Esophagus muscularis mucosa (tissue), 4 donors: Measurements from ENCODE around the gene RASA1. TPM values are rescaled to one million over a fixed set of nuclear protein-coding genes. Genes with fewer than 3 reads are reported as not detected.
"Not testable (repeated sequence)": the region's sequence is repeated elsewhere in the genome, so short reads cannot be mapped to it uniquely, and the experiment has no call there.

ENCODE experiments used
- DNase-seq: peaks from one replicate; pipeline ENCODE4 v3.0.0-alpha.2; 2017; ENCODE audit errors: extremely low spot score
- H3K27ac ChIP-seq, 4 donors: fragments of 200-600 bp; sonication (generic); replicated peaks in 1 of 4; 1 replicate in 3 of 4; 2 replicates in 1 of 4; pipeline ENCODE4 v1.5.1; 2016 to 2019; ENCODE audit warnings: mild to moderate bottlenecking in 1 of 4
- H3K27me3 ChIP-seq, 4 donors: fragments of 200-600 bp; sonication (generic); one replicate each; pipeline versions ENCODE4 v1.5.1 to v1.6.0; 2016 to 2019
- H3K36me3 ChIP-seq, 4 donors: fragments of 200-600 bp; sonication (generic); one replicate each; pipeline ENCODE4 v1.5.1; 2016 to 2019
- H3K4me1 ChIP-seq, 4 donors: fragments of 200-600 bp; sonication (generic); one replicate each; pipeline ENCODE4 v1.5.1; 2016 to 2019
- H3K4me3 ChIP-seq, 4 donors: fragments of 200-600 bp; sonication (generic); 1 replicate in 2 of 4; 2 replicates in 2 of 4; pipeline ENCODE4 v1.5.1; 2016 to 2019; ENCODE audit warnings: mild to moderate bottlenecking in 4 of 4, moderate library complexity in 1 of 4
- H3K9me3 ChIP-seq, 4 donors: fragments of 200-600 bp; sonication (generic); 1 replicate in 3 of 4; 2 replicates in 1 of 4; pipeline ENCODE4 v1.5.1; 2016 to 2019
- EP300 ChIP-seq: sonication (generic); formaldehyde crosslinking; IDR thresholded peaks from one replicate; pipeline ENCODE4 v1.6.1; 2017; ENCODE audit warnings: antibody characterized with exemption
- POLR2A ChIP-seq: fragments of 450-650 bp; IDR thresholded peaks from one replicate; pipeline ENCODE4 v1.6.1; 2017; ENCODE audit warnings: antibody characterized with exemption, moderate library complexity, mild to moderate bottlenecking, low read depth
- POLR2AphosphoS5 ChIP-seq, 2 donors: sonication (generic); formaldehyde crosslinking; IDR thresholded peaks; one replicate each; pipeline ENCODE4 v1.6.1; 2017; ENCODE audit warnings: antibody characterized with exemption in 2 of 2
- WGBS: methylation state at CpG from one replicate; pipeline ENCODE4 v1.1.5; 2018; 5-methylcytosine and 5-hydroxymethylcytosine counted together
- intact Hi-C: fragments of 100-400 bp; cut with DNase I; formaldehyde crosslinking; loops from one replicate; pipeline ENCODE4 v1.15.1; 2023
- total RNA-seq, 4 donors: library from RNA; depleted of rRNA; stranded (reverse); fragments of >200 nt; gene quantifications; one replicate each; pipeline versions ENCODE4 v1.1.0 to v1.2.1, GENCODE V29; 2016
- TF ChIP-seq, protein P1 (sequence below), 3 experiments: fragments of 200-600 bp in 2 of 3; fragments of 450-650 bp in 1 of 3; sonication (generic) in 2 of 3; IDR thresholded peaks; one replicate each; pipeline ENCODE4 v1.5.1; 2017 to 2019; ENCODE audit warnings: antibody characterized with exemption in 3 of 3, mild to moderate bottlenecking in 2 of 3, moderate library complexity in 1 of 3

The RASA1 gene
- total RNA-seq, 4 donors from 2014 or later = 23.4 to 27.3 (median 23.6) TPM

DNA sequence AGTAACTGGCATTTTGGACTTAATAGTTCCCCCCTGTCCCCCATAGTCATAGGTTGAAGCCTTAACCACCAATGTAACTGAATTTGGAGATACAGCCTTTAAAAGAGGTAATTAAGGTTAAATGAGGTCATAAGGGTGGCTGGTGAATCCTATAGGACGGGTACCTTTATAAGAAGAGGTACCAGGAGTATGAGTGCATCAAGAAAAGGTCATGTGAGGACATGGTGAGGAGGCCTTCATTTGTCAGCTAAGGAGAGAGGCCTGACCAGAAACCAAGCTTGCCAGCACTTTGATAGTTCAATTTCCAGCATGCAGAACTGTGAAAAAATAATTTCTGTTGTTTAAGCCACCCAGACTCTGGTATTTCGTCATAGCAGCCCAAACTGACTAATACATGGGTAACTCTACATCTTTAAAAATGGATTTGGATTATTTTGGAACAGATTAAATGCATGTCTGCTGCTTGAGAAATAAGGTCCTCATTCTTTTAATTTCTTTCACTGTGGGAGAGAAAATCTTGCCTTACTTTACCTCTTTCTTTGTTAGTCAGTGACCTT, 9.7 kb downstream of the RASA1 start:
- Histone ChIP-seq H3K27ac (no peak overlapping the region), H3K4me1 (peaks cover 5 to 35% (median 15%) of the 10 kb centered on the region in 4 donors), H3K27me3 (no peaks in the 10 kb centered on the region), H3K9me3 (no peaks in the 10 kb centered on the region), H3K36me3 (no peaks in the 10 kb centered on the region), H3K4me3 (no peak overlapping the region)
- whole genome bisulfite sequencing = 85% methylated on average over 2 of the region's 2 CpGs
- intact Hi-C loops = no loop called here
- no peak for DNase-seq
- no peak for TF ChIP-seq EP300
- TF ChIP-seq, protein P1, sequence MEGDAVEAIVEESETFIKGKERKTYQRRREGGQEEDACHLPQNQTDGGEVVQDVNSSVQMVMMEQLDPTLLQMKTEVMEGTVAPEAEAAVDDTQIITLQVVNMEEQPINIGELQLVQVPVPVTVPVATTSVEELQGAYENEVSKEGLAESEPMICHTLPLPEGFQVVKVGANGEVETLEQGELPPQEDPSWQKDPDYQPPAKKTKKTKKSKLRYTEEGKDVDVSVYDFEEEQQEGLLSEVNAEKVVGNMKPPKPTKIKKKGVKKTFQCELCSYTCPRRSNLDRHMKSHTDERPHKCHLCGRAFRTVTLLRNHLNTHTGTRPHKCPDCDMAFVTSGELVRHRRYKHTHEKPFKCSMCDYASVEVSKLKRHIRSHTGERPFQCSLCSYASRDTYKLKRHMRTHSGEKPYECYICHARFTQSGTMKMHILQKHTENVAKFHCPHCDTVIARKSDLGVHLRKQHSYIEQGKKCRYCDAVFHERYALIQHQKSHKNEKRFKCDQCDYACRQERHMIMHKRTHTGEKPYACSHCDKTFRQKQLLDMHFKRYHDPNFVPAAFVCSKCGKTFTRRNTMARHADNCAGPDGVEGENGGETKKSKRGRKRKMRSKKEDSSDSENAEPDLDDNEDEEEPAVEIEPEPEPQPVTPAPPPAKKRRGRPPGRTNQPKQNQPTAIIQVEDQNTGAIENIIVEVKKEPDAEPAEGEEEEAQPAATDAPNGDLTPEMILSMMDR (IDR thresholded peaks at IDR 0.05) = no peak
- no peak for TF ChIP-seq POLR2A
- no peak for TF ChIP-seq POLR2AphosphoS5 (IDR thresholded peaks at IDR 0.05)

DNA sequence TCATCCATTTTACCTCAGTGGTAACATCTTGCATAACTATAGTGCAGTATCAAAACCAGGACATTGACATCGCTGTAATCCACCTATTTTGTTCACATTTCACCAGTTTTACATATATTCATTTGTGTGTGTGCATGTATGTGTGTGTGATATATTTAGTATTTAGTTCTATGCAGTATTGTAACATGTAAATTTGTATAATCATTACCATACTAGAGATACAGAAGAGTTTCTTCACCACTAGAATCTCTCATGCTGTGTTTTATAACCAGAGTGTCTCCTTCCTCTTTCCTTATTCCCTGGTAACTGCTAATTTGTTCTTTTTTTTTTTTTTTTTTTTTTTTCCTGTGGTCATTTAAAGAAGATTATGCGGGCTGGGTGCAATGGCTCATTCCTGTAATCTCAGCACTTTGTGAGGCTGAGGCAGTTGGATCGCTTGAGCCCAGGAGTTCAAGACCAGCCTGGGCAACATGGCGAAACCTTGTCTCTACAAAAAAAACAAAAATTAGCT, 11.0 kb downstream of the RASA1 start:
- Histone ChIP-seq H3K9me3 (no peaks in the 10 kb centered on the region), H3K36me3 (no peaks in the 10 kb centered on the region), H3K27ac (no peak overlapping the region), H3K4me1 (peaks cover 5 to 25% (median 13%) of the 10 kb centered on the region in 4 donors), H3K4me3 (no peak overlapping the region), H3K27me3 (no peaks in the 10 kb centered on the region)
- TF ChIP-seq EP300 (no peak), POLR2AphosphoS5 (IDR thresholded peaks at IDR 0.05) (no peak), POLR2A (no peak)
- TF ChIP-seq, protein P1 (IDR thresholded peaks at IDR 0.05) = no peak
- 92% methylated on average over 4 of the region's 4 CpGs for WGBS
- intact Hi-C loops = no loop called here
- DNase-seq = no peak

- Histone ChIP-seq H3K36me3 (peaks cover 0 to 5% (median 0%) of the 10 kb centered on the region in 4 donors), H3K4me3 (no peak overlapping the region), H3K4me1 (peaks cover 2 to 6% (median 6%) of the 10 kb centered on the region in 4 donors), H3K27me3 (no peaks in the 10 kb centered on the region), H3K9me3 (no peaks in the 10 kb centered on the region), H3K27ac (no peak overlapping the region)
- DNase-seq = no peak
- 86% methylated on average over 2 of the region's 2 CpGs for WGBS
- TF ChIP-seq POLR2AphosphoS5 (IDR thresholded peaks at IDR 0.05) = no peak
- TF ChIP-seq POLR2A = no peak
- TF ChIP-seq EP300 = no peak
- TF ChIP-seq, protein P1 (IDR thresholded peaks at IDR 0.05) = no peak
- intact Hi-C loops = no loop called here
Measured at GRCh38 chr5:87282269-87282668, 14.6 kb downstream of the RASA1 start.

DNA sequence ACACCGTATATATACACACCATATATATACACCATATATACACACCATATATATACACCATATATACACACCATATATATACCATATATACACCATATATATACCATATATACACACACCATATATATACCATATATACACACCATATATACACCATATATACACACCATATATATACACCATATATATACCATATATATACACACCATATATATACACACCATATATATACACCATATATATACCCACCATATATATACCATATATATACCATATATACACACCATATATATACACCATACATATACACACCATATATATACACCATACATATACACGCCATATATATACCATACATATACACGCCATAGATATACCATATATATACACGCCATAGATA, 19.6 kb downstream of the RASA1 start:
- H3K9me3 ChIP-seq, intact Hi-C loops, H3K4me3 ChIP-seq, H3K36me3 ChIP-seq, DNase-seq, H3K27me3 ChIP-seq, H3K4me1 ChIP-seq, H3K27ac ChIP-seq: not testable (repeated sequence)
- WGBS = 97% methylated on average over 4 of the region's 4 CpGs

- Histone ChIP-seq H3K4me3 (no peak overlapping the region), H3K36me3 (peaks cover 0 to 1% (median under 1%) of the 10 kb centered on the region in 4 donors), H3K4me1 (peaks cover 8 to 31% (median 17%) of the 10 kb centered on the region in 4 donors), H3K27ac (no peak overlapping the region), H3K27me3 (no peaks in the 10 kb centered on the region), H3K9me3 (no peaks in the 10 kb centered on the region)
- 80% methylated on average over 5 of the region's 5 CpGs for WGBS
- TF ChIP-seq EP300 (no peak), POLR2AphosphoS5 (IDR thresholded peaks at IDR 0.05) (no peak), POLR2A (no peak)
- TF ChIP-seq, protein P1 (IDR thresholded peaks at IDR 0.05) = no peak
- DNase-seq = no peak
- intact Hi-C loops = no loop called here
Measured at GRCh38 chr5:87298692-87299362, 31.1 kb downstream of the RASA1 start.
